Caco-2 (cell line): ENCODE measurements around the gene EN1. TPM values are rescaled to one million over a fixed set of nuclear protein-coding genes. Genes with fewer than 3 reads are reported as not detected.
A peak's percentile ranks its signal among the peaks of the same experiment; 100 is the strongest.

Source experiments
- BruUV-seq: library from RNA; stranded (reverse); fragments of 400-500 nt; replicated peaks from 2 replicates; lab custom pipeline; 2021; lab: Mats Ljungman, UMichigan
- CTCF ChIA-PET: fragments of 300-600 bp; sonication (Branson Sonifier 250); formaldehyde crosslinking; loops from one replicate; lab custom pipeline; 2022; ENCODE audit warnings: antibody characterized with exemption; lab: Charles Lee
- POLR2A ChIA-PET: fragments of 300-600 bp; sonication (Branson Sonifier 250); formaldehyde crosslinking; loops from one replicate; lab custom pipeline; 2022; ENCODE audit warnings: antibody characterized with exemption; lab: Charles Lee
- DNase-seq, 2 experiments: peaks; one replicate each; pipeline versions ENCODE4 v3.0.0 to v3.0.0-alpha.2; 2020 to 2022
- H3K27me3 ChIP-seq: replicated peaks from 2 replicates; pipeline ENCODE4 v1.6.0; 2011; ENCODE audit warnings: low read length; ENCODE audit not compliant: control insufficient read depth, insufficient read depth
- H3K36me3 ChIP-seq: 2 replicates; pipeline ENCODE4 v1.5.1; 2011; ENCODE audit warnings: low read length; ENCODE audit not compliant: control insufficient read depth, insufficient read depth
- H3K4me1 ChIP-seq: fragments of 250-450 bp; sonication (Bioruptor Pico); 2 replicates; pipeline ENCODE4 v1.5.1; 2020; ENCODE audit warnings: mild to moderate bottlenecking
- H3K4me3 ChIP-seq: 2 replicates; pipeline ENCODE4 v1.5.1; 2011; ENCODE audit warnings: low read depth, mild to moderate bottlenecking, control low read depth, low read length
- H3K9me3 ChIP-seq: fragments of 250-450 bp; sonication (Bioruptor Pico); 2 replicates; pipeline ENCODE4 v1.5.1; 2020; ENCODE audit warnings: mild to moderate bottlenecking, moderate library complexity
- H3K27ac Mint-ChIP-seq: one replicate; pipeline ENCODE4 v1.8.0; 2022; ENCODE audit warnings: mixed read lengths; ENCODE audit not compliant: unreplicated experiment
- H3K27me3 Mint-ChIP-seq: one replicate; pipeline ENCODE4 v1.8.0; 2022; ENCODE audit warnings: mixed read lengths; ENCODE audit not compliant: insufficient read depth, unreplicated experiment
- H3K36me3 Mint-ChIP-seq: one replicate; pipeline ENCODE4 v1.8.0; 2022; ENCODE audit warnings: mild to moderate bottlenecking, mixed read lengths; ENCODE audit not compliant: insufficient read depth, unreplicated experiment
- H3K4me1 Mint-ChIP-seq: one replicate; pipeline ENCODE4 v1.8.0; 2022; ENCODE audit warnings: low read depth, mixed read lengths; ENCODE audit not compliant: unreplicated experiment
- H3K4me3 Mint-ChIP-seq: one replicate; pipeline ENCODE4 v1.8.0; 2022; ENCODE audit warnings: mild to moderate bottlenecking, moderate library complexity, mixed read lengths; ENCODE audit not compliant: unreplicated experiment
- H3K9me3 Mint-ChIP-seq: one replicate; pipeline ENCODE4 v1.8.0; 2022; ENCODE audit warnings: mixed read lengths; ENCODE audit not compliant: unreplicated experiment
- CTCF ChIP-seq, 2 experiments: fragments of 200-600 bp in 1 of 2; IDR thresholded peaks; 1 replicate in 1 of 2; 2 replicates in 1 of 2; pipeline versions ENCODE4 v1.5.1 to v1.8.0; 2011 to 2022; ENCODE audit warnings: antibody characterized with exemption in 1 of 2, control low read depth in 1 of 2, inconsistent platforms in 1 of 2, low read depth in 1 of 2, low read length in 1 of 2, mild to moderate bottlenecking in 1 of 2, moderate library complexity in 1 of 2; ENCODE audit not compliant: insufficient read depth in 1 of 2, severe bottlenecking in 1 of 2, unreplicated experiment in 1 of 2
- intact Hi-C: fragments of 100-400 bp; cut with micrococcal nuclease; formaldehyde crosslinking; loops from one replicate; pipeline ENCODE4 v1.10.0; 2022; ENCODE audit not compliant: unreplicated experiment
- total RNA-seq: library from RNA; stranded (reverse); gene quantifications from 2 replicates; pipeline ENCODE4 v1.2.3, GENCODE V29; 2022

The EN1 gene
- total RNA-seq, 1 experiment from 2014 or later: 0.16 TPM

- H3K4me3 ChIP-seq: peak overlapping the region; percentile 28
- no peak for DNase-seq
- no peak for TF ChIP-seq CTCF (IDR thresholded peaks at IDR 0.05; ENCODE audit: insufficient read depth in 1 of 2, low read depth in 1 of 2, low read length in 1 of 2, severe bottlenecking in 1 of 2, unreplicated experiment in 1 of 2)
- ChIA-PET CTCF (interaction anchor here (1.0 kb wide), 1 partner anchor 9 kb away, joined by 5 read pairs; no protein-coding TSS in a partner anchor), POLR2A (no interaction called here)
- peaks cover 6% of the 10 kb centered on the region for H3K4me1 Mint-ChIP-seq
- no peak overlapping the region for H3K27ac Mint-ChIP-seq
- no peaks in the 10 kb centered on the region for H3K9me3 ChIP-seq
- H3K27me3 Mint-ChIP-seq: peaks cover 14% of the 10 kb centered on the region
- H3K36me3 Mint-ChIP-seq: no peaks in the 10 kb centered on the region
- H3K4me3 Mint-ChIP-seq: peak overlapping the region; percentile 52
- no TSS peak for BruUV-seq
- H3K4me1 ChIP-seq: no peaks in the 10 kb centered on the region
- no peaks in the 10 kb centered on the region for H3K9me3 Mint-ChIP-seq
- H3K36me3 ChIP-seq: no peaks in the 10 kb centered on the region
- intact Hi-C loops: no loop called here
- no peaks in the 10 kb centered on the region; the same call in 1 of the 2 replicates for H3K27me3 ChIP-seq
These were observed 951 bp downstream of the EN1 start for GRCh38 chr2:118846442-118846952.

GRCh38 chr2:118845522-118846441, 1.7 kb downstream of the EN1 start:
- Mint-ChIP-seq H3K27ac (no peak overlapping the region), H3K4me1 (peaks cover 6% of the 10 kb centered on the region), H3K4me3 (peak overlapping the region; percentile 51), H3K27me3 (peaks cover 8% of the 10 kb centered on the region), H3K9me3 (no peaks in the 10 kb centered on the region), H3K36me3 (no peaks in the 10 kb centered on the region)
- TF ChIP-seq CTCF (IDR thresholded peaks at IDR 0.05; ENCODE audit: insufficient read depth in 1 of 2, low read depth in 1 of 2, low read length in 1 of 2, severe bottlenecking in 1 of 2, unreplicated experiment in 1 of 2): no peak
- no peaks in the 10 kb centered on the region for H3K4me1 ChIP-seq
- H3K27me3 ChIP-seq: no peaks in the 10 kb centered on the region; the same call in 1 of the 2 replicates
- H3K9me3 ChIP-seq: no peaks in the 10 kb centered on the region
- no peak overlapping the region; the same call in 1 of the 2 replicates for H3K4me3 ChIP-seq
- no peaks in the 10 kb centered on the region for H3K36me3 ChIP-seq
- intact Hi-C loops: no loop called here
- peak in 1 of 2 experiments; percentile 21 for DNase-seq
- ChIA-PET POLR2A (no interaction called here), CTCF (no interaction called here)
- BruUV-seq: no TSS peak

GRCh38 chr2:118845005-118845521, 2.4 kb downstream of the EN1 start:
- no peak for TF ChIP-seq CTCF (IDR thresholded peaks at IDR 0.05; ENCODE audit: insufficient read depth in 1 of 2, low read depth in 1 of 2, low read length in 1 of 2, severe bottlenecking in 1 of 2, unreplicated experiment in 1 of 2)
- no peak overlapping the region for H3K4me3 Mint-ChIP-seq
- H3K36me3 Mint-ChIP-seq: no peaks in the 10 kb centered on the region
- Histone ChIP-seq H3K27me3 (no peaks in the 10 kb centered on the region; the same call in 1 of the 2 replicates), H3K36me3 (no peaks in the 10 kb centered on the region), H3K4me1 (no peaks in the 10 kb centered on the region), H3K9me3 (no peaks in the 10 kb centered on the region), H3K4me3 (no peak overlapping the region)
- POLR2A ChIA-PET: no interaction called here
- intact Hi-C loops: no loop called here
- no TSS peak for BruUV-seq
- H3K27me3 Mint-ChIP-seq: peaks cover 4% of the 10 kb centered on the region
- peaks cover 6% of the 10 kb centered on the region for H3K4me1 Mint-ChIP-seq
- H3K9me3 Mint-ChIP-seq: no peaks in the 10 kb centered on the region
- peak in 1 of 2 experiments; percentile 21 for DNase-seq
- CTCF ChIA-PET: interaction anchor here (0.9 kb wide), 1 partner anchor 11 kb away, joined by 3 read pairs; no protein-coding TSS in a partner anchor
- no peak overlapping the region for H3K27ac Mint-ChIP-seq
